ENCODE data around the gene SCFD2. TPM values are rescaled to one million over a fixed set of nuclear protein-coding genes. Genes with fewer than 3 reads are reported as not detected.

Gene SCFD2
- total and polyA plus RNA-seq, 2 donors (not counting 3 experiments of a cell fraction or from before 2014, with no cell fraction given): 12.3 to 22.8 TPM

GRCh38 chr4:53374777-53375258 is 9.0 kb upstream of the SCFD2 start:
- dilution Hi-C loops (cut with MboI; ENCODE audit: extremely low pct_ligation_motif_present, low sequenced_read_pairs): no loop called here
- no peaks in the 10 kb centered on the region for H3K36me3 ChIP-seq (ENCODE audit: control insufficient read depth in 2 of 2, extremely low read depth in 1 of 2, insufficient read depth in 2 of 2, low read length in 2 of 2)
- H3K27me3 ChIP-seq (ENCODE audit: control insufficient read depth in 2 of 2, insufficient read depth in 2 of 2, low read length in 2 of 2): peaks cover 8 to 15% of the 10 kb centered on the region in 2 experiments
- H3K9ac ChIP-seq (replicated peaks; ENCODE audit: extremely low read depth, insufficient read depth, low read length): no peak overlapping the region
- peaks cover 23% of the 10 kb centered on the region for H3K79me2 ChIP-seq (ENCODE audit: control insufficient read depth, insufficient read depth, low read length)
- DNase-seq (ENCODE audit: low read depth, low spot score) (no peak), FAIRE-seq (no peak)
- no peak overlapping the region for H2AFZ ChIP-seq (ENCODE audit: low read depth, low read length)
- ChIA-PET CTCF (interaction anchor here (1.0 to 1.6 kb wide), 2 partner anchors 177 to 859 kb away, joined by 3 to 5 read pairs; no protein-coding TSS in a partner anchor), POLR2A (no interaction called here)
- H3K27ac ChIP-seq (ENCODE audit: insufficient read depth, low read depth, low read length): no peak overlapping the region
- TF ChIP-seq GATA2 (IDR thresholded peaks at IDR 0.05; ENCODE audit: insufficient read depth, insufficient read length, low read depth, low read length): no peak
- no peak for TF ChIP-seq EZH2 (IDR thresholded peaks at IDR 0.05; ENCODE audit: borderline replicate concordance, low read depth, low read length, severe bottlenecking)
- H3K4me3 ChIP-seq (replicated peaks in 1 of 3; ENCODE audit: insufficient read depth in 1 of 3, low read depth in 1 of 3, low read length in 3 of 3): no peak overlapping the region
- no TSS peak for BruUV-seq (replicated peaks)
- H3K4me1 ChIP-seq (ENCODE audit: control insufficient read depth, extremely low read depth, insufficient read depth, low read length): peaks cover 13% of the 10 kb centered on the region
- no peak overlapping the region for H3K4me2 ChIP-seq (ENCODE audit: insufficient read depth, low read length)
- intact Hi-C loops (cut with micrococcal nuclease): no loop called here
- no peaks in the 10 kb centered on the region for H3K9me3 ChIP-seq (replicated peaks; ENCODE audit: control insufficient read depth, insufficient read depth, low read length)
- H4K20me1 ChIP-seq (replicated peaks; ENCODE audit: control insufficient read depth, extremely low read depth, insufficient read depth, low read length): no peaks in the 10 kb centered on the region
- no peaks in the 10 kb centered on the region for H3K9me1 ChIP-seq (replicated peaks; ENCODE audit: control insufficient read depth, extremely low read depth, insufficient read depth, low read length)

GRCh38 chr4:53371843-53372521 is 6.1 kb upstream of the SCFD2 start:
- Histone ChIP-seq H3K79me2 (ENCODE audit: control insufficient read depth, insufficient read depth, low read length) (no peaks in the 10 kb centered on the region), H3K9me1 (replicated peaks; ENCODE audit: control insufficient read depth, extremely low read depth, insufficient read depth, low read length) (no peaks in the 10 kb centered on the region), H3K4me1 (ENCODE audit: control insufficient read depth, extremely low read depth, insufficient read depth, low read length) (peaks cover 2% of the 10 kb centered on the region), H3K36me3 (ENCODE audit: control insufficient read depth in 2 of 2, extremely low read depth in 1 of 2, insufficient read depth in 2 of 2, low read length in 2 of 2) (no peaks in the 10 kb centered on the region), H3K4me2 (ENCODE audit: insufficient read depth, low read length) (no peak overlapping the region), H3K27me3 (ENCODE audit: control insufficient read depth in 2 of 2, insufficient read depth in 2 of 2, low read length in 2 of 2) (peaks cover 19 to 31% of the 10 kb centered on the region in 2 experiments), H3K9ac (replicated peaks; ENCODE audit: extremely low read depth, insufficient read depth, low read length) (no peak overlapping the region), H4K20me1 (replicated peaks; ENCODE audit: control insufficient read depth, extremely low read depth, insufficient read depth, low read length) (no peaks in the 10 kb centered on the region), H3K27ac (ENCODE audit: insufficient read depth, low read depth, low read length) (no peak overlapping the region), H3K4me3 (replicated peaks in 1 of 3; ENCODE audit: insufficient read depth in 1 of 3, low read depth in 1 of 3, low read length in 3 of 3) (no peak overlapping the region), H3K9me3 (replicated peaks; ENCODE audit: control insufficient read depth, insufficient read depth, low read length) (no peaks in the 10 kb centered on the region), H2AFZ (ENCODE audit: low read depth, low read length) (no peak overlapping the region)
- dilution Hi-C loops (cut with MboI; ENCODE audit: extremely low pct_ligation_motif_present, low sequenced_read_pairs): no loop called here
- no peak for DNase-seq (ENCODE audit: low read depth, low spot score)
- no peak for FAIRE-seq
- ChIA-PET CTCF (no interaction called here), POLR2A (no interaction called here)
- no TSS peak for BruUV-seq (replicated peaks)
- intact Hi-C loops (cut with micrococcal nuclease): no loop called here
- TF ChIP-seq JUN (IDR thresholded peaks at IDR 0.05; ENCODE audit: borderline replicate concordance, insufficient read depth, insufficient read length, low read depth) (no peak), FOS (IDR thresholded peaks at IDR 0.05; ENCODE audit: borderline replicate concordance, insufficient read depth, low read length) (no peak), POLR2A (IDR thresholded peaks at IDR 0.05; ENCODE audit: low read depth, low read length) (no peak)
